HT1080 (cell line): ENCODE data around the gene PLBD2. TPM values are rescaled to one million over a fixed set of nuclear protein-coding genes. Genes with fewer than 3 reads are reported as not detected.

Experiments
- DNase-seq: peaks from one replicate; pipeline ENCODE4 v3.0.0-alpha.2; 2015; ENCODE audit warnings: low read depth
- total RNA-seq: library from RNA; depleted of rRNA; stranded (reverse); fragments of >200 nt; shearing (Covaris generic); gene quantifications from 2 replicates; pipeline ENCODE4 v1.2.3, GENCODE V29; 2014; rRNA removed

PLBD2 gene
- total RNA-seq, 1 experiment from 2014 or later, result 11.7 TPM

- peak; percentile 37 for DNase-seq
Observed at GRCh38 chr12:113439606-113440030, 81.2 kb downstream of the PLBD2 start.

DNA sequence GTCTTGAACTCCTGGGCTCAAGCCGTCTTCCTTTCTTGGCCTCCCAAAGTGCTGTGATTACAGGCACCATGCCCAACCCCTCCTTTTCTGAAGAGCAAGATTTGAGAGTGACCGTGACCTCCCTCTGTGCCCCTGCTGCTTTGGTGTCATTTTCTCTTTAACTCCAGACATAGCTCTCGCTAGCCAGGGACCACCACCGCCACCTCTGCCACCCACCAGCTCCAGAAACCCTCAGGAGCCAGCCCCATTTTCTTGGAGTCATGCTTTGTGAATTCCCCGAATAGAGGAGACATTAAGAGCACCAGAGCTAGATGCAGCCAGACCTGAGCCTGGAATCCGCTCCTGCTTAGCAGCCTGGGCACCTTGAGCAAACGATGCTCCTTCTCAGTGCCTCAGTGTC is 81.9 kb downstream of the PLBD2 start:
- DNase-seq, result no peak

Other genes with a start within 250 kb of the PLBD2 start
- not detected in 2 replicates for gene RASAL1, start 222.8 kb upstream of the PLBD2 start, total RNA-seq
- gene CFAP73, start 208.9 kb upstream of the PLBD2 start, total RNA-seq, result not detected in 2 replicates
- gene DDX54, start 173.1 kb upstream of the PLBD2 start, total RNA-seq, result 85.1 and 86.1 TPM in 2 replicates
- 50.0 and 58.8 TPM in 2 replicates for gene RITA1, start 172.9 kb upstream of the PLBD2 start, total RNA-seq
- 10.2 and 12.1 TPM in 2 replicates for gene TPCN1, start 137.1 kb upstream of the PLBD2 start, total RNA-seq
- gene SLC8B1, start 23.5 kb upstream of the PLBD2 start, total RNA-seq, result 9.2 and 11.8 TPM in 2 replicates
- gene SDS, start 45.3 kb downstream of the PLBD2 start, total RNA-seq, result 0.11 TPM in 1 of 2 replicates, not detected in the other
- 3.9 TPM in 2 replicates for gene SDSL, start 63.8 kb downstream of the PLBD2 start, total RNA-seq
- gene LHX5, start 113.3 kb downstream of the PLBD2 start, total RNA-seq, result not detected in 2 replicates